Neural cell (in vitro differentiated cells): Measurements from ENCODE around the gene HEXIM1. TPM values are rescaled to one million over a fixed set of nuclear protein-coding genes. Genes with fewer than 3 reads are reported as not detected.

Source experiments
- H2AFZ ChIP-seq: fragments of 200-600, 300-800 bp; sonication (generic), shearing (Covaris generic); 2 replicates; pipeline ENCODE4 v1.6.0; 2014; ENCODE audit warnings: low read depth, mild to moderate bottlenecking, antibody characterized with exemption, low read length, moderate library complexity
- H3F3A ChIP-seq: fragments of 200-600 bp; shearing (Covaris generic); 2 replicates; pipeline ENCODE4 v1.6.1; 2016; ENCODE audit warnings: mild to moderate bottlenecking, moderate library complexity, mixed read lengths, antibody characterized with exemption, low read length; ENCODE audit not compliant: insufficient read depth, poor library complexity, severe bottlenecking
- H3K27ac ChIP-seq: fragments of 200-600, 300-800 bp; sonication (generic), shearing (Covaris generic); 2 replicates; pipeline ENCODE4 v1.5.1; 2014; ENCODE audit warnings: mild to moderate bottlenecking, low read length, moderate library complexity
- H3K27me3 ChIP-seq: fragments of 300-800, 200-600 bp; sonication (generic), shearing (Covaris generic); 2 replicates; pipeline ENCODE4 v1.6.0; 2014; ENCODE audit warnings: mild to moderate bottlenecking, low read depth, low read length, moderate library complexity; ENCODE audit not compliant: insufficient read depth
- H3K36me3 ChIP-seq: fragments of 300-800, 200-600 bp; sonication (generic), shearing (Covaris generic); 2 replicates; pipeline ENCODE4 v1.5.1; 2014; ENCODE audit warnings: mild to moderate bottlenecking, antibody characterized with exemption, low read length, moderate library complexity; ENCODE audit not compliant: insufficient read depth
- H3K4me2 ChIP-seq: fragments of 300-800, 200-600 bp; sonication (generic), shearing (Covaris generic); 2 replicates; pipeline ENCODE4 v1.6.0; 2014; ENCODE audit warnings: mild to moderate bottlenecking, low read length
- H3K4me3 ChIP-seq: fragments of 300-800, 200-600 bp; sonication (generic), shearing (Covaris generic); 2 replicates; pipeline ENCODE4 v1.5.1; 2014; ENCODE audit warnings: mild to moderate bottlenecking, low read length, moderate library complexity
- H3K79me2 ChIP-seq: fragments of 200-600 bp; shearing (Covaris generic); replicated peaks from 2 replicates; pipeline ENCODE4 v1.6.0; 2014; ENCODE audit warnings: mild to moderate bottlenecking, low read length, moderate library complexity; ENCODE audit not compliant: insufficient read depth
- H3K9ac ChIP-seq: fragments of 300-800, 200-600 bp; sonication (generic), shearing (Covaris generic); 2 replicates; pipeline ENCODE4 v1.6.1; 2016; ENCODE audit warnings: mild to moderate bottlenecking, low read length, mixed read lengths
- H3K9me2 ChIP-seq: fragments of 200-600 bp; shearing (Covaris generic); 2 replicates; pipeline ENCODE4 v1.6.1; 2016; ENCODE audit warnings: mild to moderate bottlenecking, low read length, mixed read lengths; ENCODE audit not compliant: insufficient read depth
- H3K9me3 ChIP-seq: fragments of 200-600, 300-800 bp; sonication (generic), shearing (Covaris generic); 2 replicates; pipeline ENCODE4 v1.6.1; 2016; ENCODE audit warnings: mild to moderate bottlenecking, mixed run types, low read length, moderate library complexity, mixed read lengths
- H4K20me1 ChIP-seq: fragments of 200-600 bp; shearing (Covaris generic); 2 replicates; pipeline ENCODE4 v1.6.1; 2016; ENCODE audit warnings: mild to moderate bottlenecking, mixed run types; ENCODE audit not compliant: insufficient read depth
- CTCF ChIP-seq: fragments of 450-650 bp; IDR thresholded peaks from 2 replicates; pipeline ENCODE4 v1.5.1; 2014; ENCODE audit warnings: antibody characterized with exemption, mild to moderate bottlenecking, moderate library complexity; ENCODE audit not compliant: poor library complexity, severe bottlenecking
- EP300 ChIP-seq: fragments of 450-650 bp; conservative IDR thresholded peaks from 2 replicates; pipeline ENCODE4 v1.6.1; 2014; ENCODE audit warnings: antibody characterized with exemption, mild to moderate bottlenecking, moderate library complexity; ENCODE audit not compliant: poor library complexity, severe bottlenecking
- EZH2 ChIP-seq: fragments of 200-600, 300-800 bp; shearing (Covaris generic), sonication (generic); IDR thresholded peaks from 2 replicates; pipeline ENCODE4 v1.6.1; 2014; ENCODE audit warnings: antibody characterized with exemption, low read length, borderline replicate concordance, mild to moderate bottlenecking; ENCODE audit not compliant: insufficient read depth, poor library complexity, severe bottlenecking
- MXI1 ChIP-seq: fragments of 450-650 bp; conservative IDR thresholded peaks from 2 replicates; pipeline ENCODE4 v1.6.1; 2014; ENCODE audit warnings: antibody characterized with exemption, mild to moderate bottlenecking; ENCODE audit not compliant: poor library complexity, severe bottlenecking
- POLR2AphosphoS5 ChIP-seq: IDR thresholded peaks from 2 replicates; pipeline ENCODE4 v1.6.1; 2012
- RAD21 ChIP-seq: fragments of 450-650 bp; conservative IDR thresholded peaks from 2 replicates; pipeline ENCODE4 v1.6.1; 2014; ENCODE audit warnings: antibody characterized with exemption, mild to moderate bottlenecking, moderate library complexity
- SMC3 ChIP-seq: fragments of 450-650 bp; conservative IDR thresholded peaks from 2 replicates; pipeline ENCODE4 v1.6.1; 2014; ENCODE audit warnings: antibody characterized with exemption, mild to moderate bottlenecking, moderate library complexity; ENCODE audit not compliant: poor library complexity
- TAF1 ChIP-seq: IDR thresholded peaks from 2 replicates; pipeline ENCODE4 v1.6.1; 2012; ENCODE audit warnings: low read depth
- polyA plus RNA-seq: library from polyadenylated mRNA; depleted of rRNA; stranded (reverse); fragments of >200 nt; gene quantifications from 2 replicates; pipeline ENCODE4 v1.2.3, GENCODE V29; 2014
- TF ChIP-seq, protein P1 (sequence below): IDR thresholded peaks from 2 replicates; pipeline ENCODE4 v1.6.1; 2012; ENCODE audit warnings: borderline replicate concordance

Gene HEXIM1
- polyA plus RNA-seq, 1 donor from 2014 or later: 9.0 TPM

DNA sequence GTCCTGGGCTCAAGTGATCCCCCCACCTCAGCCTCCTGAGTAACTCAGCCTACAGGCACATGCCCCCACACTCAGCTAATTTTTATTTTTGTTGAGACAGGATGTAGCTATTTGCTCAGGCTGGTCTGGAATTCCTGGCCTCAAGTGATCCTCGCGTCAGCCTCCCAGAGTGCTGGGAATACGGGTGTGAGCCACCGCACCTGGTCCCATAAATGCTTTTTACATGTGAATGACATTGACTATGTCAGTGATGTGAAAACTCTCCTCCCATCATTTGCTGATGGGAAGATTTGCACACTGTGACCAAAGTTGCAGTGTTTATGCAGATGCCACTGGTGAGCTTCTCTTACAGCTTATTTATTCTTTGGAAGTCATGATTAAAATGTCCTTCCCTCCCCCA lies 30.9 kb upstream of the HEXIM1 start:
- Histone ChIP-seq H3K27ac (no peak overlapping the region), H3K4me3 (no peak overlapping the region), H3K4me2 (no peak overlapping the region), H3F3A (no peaks in the 10 kb centered on the region), H3K9me2 (no peaks in the 10 kb centered on the region), H3K9ac (no peak overlapping the region), H3K27me3 (no peaks in the 10 kb centered on the region), H2AFZ (no peak overlapping the region), H3K9me3 (no peaks in the 10 kb centered on the region), H3K79me2 (no peaks in the 10 kb centered on the region), H4K20me1 (no peaks in the 10 kb centered on the region), H3K36me3 (no peaks in the 10 kb centered on the region)
- TF ChIP-seq RAD21 (no peak), TAF1 (no peak), SMC3 (no peak), MXI1 (no peak), EP300 (no peak), POLR2AphosphoS5 (no peak)
- TF ChIP-seq, protein P1, sequence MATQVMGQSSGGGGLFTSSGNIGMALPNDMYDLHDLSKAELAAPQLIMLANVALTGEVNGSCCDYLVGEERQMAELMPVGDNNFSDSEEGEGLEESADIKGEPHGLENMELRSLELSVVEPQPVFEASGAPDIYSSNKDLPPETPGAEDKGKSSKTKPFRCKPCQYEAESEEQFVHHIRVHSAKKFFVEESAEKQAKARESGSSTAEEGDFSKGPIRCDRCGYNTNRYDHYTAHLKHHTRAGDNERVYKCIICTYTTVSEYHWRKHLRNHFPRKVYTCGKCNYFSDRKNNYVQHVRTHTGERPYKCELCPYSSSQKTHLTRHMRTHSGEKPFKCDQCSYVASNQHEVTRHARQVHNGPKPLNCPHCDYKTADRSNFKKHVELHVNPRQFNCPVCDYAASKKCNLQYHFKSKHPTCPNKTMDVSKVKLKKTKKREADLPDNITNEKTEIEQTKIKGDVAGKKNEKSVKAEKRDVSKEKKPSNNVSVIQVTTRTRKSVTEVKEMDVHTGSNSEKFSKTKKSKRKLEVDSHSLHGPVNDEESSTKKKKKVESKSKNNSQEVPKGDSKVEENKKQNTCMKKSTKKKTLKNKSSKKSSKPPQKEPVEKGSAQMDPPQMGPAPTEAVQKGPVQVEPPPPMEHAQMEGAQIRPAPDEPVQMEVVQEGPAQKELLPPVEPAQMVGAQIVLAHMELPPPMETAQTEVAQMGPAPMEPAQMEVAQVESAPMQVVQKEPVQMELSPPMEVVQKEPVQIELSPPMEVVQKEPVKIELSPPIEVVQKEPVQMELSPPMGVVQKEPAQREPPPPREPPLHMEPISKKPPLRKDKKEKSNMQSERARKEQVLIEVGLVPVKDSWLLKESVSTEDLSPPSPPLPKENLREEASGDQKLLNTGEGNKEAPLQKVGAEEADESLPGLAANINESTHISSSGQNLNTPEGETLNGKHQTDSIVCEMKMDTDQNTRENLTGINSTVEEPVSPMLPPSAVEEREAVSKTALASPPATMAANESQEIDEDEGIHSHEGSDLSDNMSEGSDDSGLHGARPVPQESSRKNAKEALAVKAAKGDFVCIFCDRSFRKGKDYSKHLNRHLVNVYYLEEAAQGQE: no peak

- no peak overlapping the region for H3K27ac ChIP-seq
- no peaks in the 10 kb centered on the region for H3K9me2 ChIP-seq
- H3F3A ChIP-seq: no peaks in the 10 kb centered on the region
- no peak overlapping the region for H2AFZ ChIP-seq
- H3K4me2 ChIP-seq: no peak overlapping the region
- H3K9ac ChIP-seq: no peak overlapping the region
- no peaks in the 10 kb centered on the region for H4K20me1 ChIP-seq
- TF ChIP-seq EP300 (no peak), EZH2 (no peak), CTCF (no peak), MXI1 (no peak), SMC3 (no peak), RAD21 (no peak), TAF1 (no peak), POLR2AphosphoS5 (no peak)
- TF ChIP-seq, protein P1: no peak
- H3K4me3 ChIP-seq: no peak overlapping the region
- H3K36me3 ChIP-seq: no peaks in the 10 kb centered on the region
- no peaks in the 10 kb centered on the region for H3K9me3 ChIP-seq
- H3K27me3 ChIP-seq: no peaks in the 10 kb centered on the region
- no peaks in the 10 kb centered on the region for H3K79me2 ChIP-seq
Measured at GRCh38 chr17:45117848-45118646, 30.2 kb upstream of the HEXIM1 start.
